NCI-H2196 treated with DMSO at 0.1 percent for 48 hours (cell line): ENCODE results near the gene NPDC1.

Source experiments
- DNase-seq: peaks from one replicate; lab custom pipeline; 2025; ENCODE audit not compliant: unreplicated experiment; lab: John Stamatoyannopoulos, UW

The NPDC1 gene, protein sequence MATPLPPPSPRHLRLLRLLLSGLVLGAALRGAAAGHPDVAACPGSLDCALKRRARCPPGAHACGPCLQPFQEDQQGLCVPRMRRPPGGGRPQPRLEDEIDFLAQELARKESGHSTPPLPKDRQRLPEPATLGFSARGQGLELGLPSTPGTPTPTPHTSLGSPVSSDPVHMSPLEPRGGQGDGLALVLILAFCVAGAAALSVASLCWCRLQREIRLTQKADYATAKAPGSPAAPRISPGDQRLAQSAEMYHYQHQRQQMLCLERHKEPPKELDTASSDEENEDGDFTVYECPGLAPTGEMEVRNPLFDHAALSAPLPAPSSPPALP

DNA sequence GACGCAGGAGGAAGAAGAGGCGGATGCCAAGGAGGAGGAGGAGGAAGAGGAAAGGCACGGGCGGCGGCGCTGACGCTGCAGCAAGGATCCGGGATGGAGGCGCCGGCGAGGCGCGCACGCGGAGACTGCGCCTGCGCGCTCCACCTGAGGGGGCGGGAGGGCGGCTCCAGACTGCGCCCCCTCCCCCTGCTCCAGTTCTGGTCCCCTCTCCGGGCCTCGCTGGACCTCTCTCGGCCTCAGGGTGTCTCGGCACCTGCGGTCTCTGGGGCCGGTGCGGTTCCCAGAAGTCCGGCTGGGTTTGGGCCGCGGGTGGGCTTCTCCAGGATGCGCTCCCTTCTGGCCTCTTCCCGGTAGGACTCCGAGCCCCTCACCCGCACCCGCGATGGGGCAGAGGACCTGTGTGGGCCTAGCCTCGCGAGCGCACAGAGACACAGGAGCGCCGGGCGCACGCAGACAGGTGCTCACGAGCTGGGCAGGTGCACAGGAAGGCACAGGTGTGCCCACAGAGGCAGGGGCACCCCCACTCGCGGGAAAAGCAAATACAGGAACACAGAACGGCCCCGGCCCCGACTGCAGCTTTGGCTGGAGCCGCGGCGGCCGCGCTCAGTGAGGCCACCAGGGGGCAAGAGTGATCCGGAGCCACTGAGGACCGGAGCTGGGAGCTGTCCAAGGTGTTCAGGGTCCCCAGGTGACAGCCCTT is at the start of gene NPDC1:
NPDC1 (minus strand) TSS at position 90 of the 700 bp plus-strand sequence. CDS start 188 bp downstream, outside the sequence.
- DNase-seq: peak; percentile 62

DNA sequence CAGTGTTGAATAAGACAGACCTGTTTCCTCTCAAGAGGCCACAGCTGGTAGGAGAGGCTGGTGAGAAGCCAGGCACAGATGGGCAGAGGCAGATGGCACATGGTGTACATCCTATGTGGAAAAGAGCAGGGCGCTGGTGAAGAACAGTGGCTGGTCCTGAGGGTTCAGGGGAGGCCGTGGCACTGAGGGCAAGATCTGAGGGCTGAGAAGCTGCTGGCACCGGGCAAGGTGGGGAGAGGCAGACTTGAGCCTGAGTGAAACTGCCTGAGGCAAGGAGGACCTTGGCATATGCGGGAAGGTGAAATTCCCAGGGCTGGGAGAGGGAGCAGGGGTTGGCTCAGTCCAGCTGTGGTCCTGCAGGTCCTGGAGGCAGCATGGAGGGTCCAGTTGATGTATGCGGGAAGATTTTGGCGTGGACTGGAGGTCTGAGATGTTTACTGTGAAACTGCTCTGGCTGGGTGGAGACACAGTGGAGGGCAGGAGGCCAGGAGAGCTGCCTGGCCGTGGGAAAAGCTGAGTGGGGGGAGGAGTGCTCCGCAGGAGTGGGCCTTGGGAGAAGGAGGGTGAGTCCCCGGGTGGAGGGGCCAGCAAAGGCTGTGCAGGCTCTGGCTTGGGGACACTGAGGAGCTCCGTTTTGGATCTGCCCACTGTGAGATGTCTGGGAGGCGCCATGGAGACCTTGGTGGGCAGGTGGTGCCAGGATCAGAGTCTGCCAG is 43.4 kb upstream of the NPDC1 start:
- no peak for DNase-seq

DNA sequence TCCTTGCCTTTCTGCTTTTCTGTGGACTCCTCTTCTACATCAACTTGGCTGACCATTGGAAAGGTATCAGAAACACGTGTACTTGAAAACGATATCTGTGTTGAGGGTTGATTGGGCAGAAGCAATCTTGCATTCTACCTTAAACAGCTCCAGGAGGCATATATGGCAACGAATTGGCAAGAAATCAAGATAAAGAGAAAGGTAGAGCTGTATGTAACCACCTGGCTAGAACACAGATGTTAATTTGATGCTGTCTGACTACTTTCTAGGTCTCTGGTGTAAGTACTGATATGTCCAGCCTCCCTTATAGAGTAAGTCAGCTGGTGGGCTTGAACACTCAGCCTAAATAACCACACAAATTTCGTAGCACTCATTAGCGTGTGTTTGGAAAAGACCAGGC is 42.1 kb upstream of the NPDC1 start:
- no peak for DNase-seq

DNA sequence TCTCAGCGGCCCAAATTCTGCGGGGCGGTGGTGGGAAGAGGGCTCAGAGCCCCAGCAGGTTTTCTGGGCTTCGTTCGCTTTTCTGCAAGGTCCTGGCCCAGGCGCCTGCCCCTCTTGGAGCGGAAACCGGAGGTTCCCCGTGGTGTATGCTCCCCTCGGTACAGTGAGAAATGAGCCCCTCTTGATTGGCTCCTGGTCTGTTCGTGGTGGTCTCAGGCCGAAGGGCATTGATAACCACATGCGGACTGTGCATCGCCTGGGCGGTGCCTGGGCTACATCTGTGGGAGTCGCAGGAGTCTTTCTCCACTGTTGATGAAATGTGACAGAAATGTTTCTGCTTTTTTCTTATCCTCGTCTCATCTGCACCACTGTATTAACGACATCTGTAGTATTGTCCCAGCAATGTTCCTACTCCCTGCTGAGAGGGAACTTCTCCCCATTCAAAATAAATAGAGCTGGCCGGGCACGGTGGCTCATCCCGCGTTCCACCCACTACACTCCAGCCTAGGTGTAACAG is 41.5 kb upstream of the NPDC1 start:
- no peak for DNase-seq

DNA sequence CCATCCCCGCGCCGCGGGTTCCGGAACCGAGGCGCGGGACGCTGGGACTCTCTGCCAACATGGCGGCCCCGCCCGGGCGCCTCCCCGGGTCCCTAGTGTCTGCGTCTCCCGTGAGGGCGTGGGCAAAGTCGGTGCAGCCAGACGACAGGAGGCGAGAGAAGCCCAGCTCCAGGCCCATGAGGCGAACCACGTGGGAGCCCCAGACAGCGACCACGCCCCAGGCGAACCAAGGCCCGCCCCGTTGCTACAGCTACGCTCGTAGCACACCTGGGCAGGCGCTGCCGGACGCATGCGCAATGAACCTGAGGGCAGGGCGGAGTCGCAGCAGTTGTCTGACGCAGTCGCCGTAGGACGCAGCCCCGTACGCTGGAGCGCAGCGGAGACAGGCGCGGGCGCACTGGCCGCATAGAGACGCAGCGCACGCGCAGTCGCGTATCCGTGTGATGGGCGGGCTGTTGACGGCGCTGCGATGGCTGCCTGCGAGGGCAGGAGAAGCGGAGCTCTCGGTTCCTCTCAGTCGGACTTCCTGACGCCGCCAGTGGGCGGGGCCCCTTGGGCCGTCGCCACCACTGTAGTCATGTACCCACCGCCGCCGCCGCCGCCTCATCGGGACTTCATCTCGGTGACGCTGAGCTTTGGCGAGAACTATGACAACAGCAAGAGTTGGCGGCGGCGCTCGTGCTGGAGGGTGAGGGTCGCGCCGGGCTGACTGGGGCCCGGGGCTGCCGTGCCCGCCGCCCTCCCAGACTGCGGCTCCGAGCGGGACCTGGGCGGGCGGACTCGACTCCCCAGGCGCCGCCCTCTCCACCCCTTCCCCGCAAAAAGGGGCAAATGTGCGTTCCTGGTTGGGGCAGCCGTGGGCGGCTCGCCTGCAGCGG is 40.8 kb upstream of the NPDC1 start, which contains the start of gene MAN1B1:
MAN1B1 (plus strand) TSS at position 455 of the 878 bp plus-strand sequence; CDS start at position 470, 15 bp downstream.
- DNase-seq: peak; percentile 98

DNA sequence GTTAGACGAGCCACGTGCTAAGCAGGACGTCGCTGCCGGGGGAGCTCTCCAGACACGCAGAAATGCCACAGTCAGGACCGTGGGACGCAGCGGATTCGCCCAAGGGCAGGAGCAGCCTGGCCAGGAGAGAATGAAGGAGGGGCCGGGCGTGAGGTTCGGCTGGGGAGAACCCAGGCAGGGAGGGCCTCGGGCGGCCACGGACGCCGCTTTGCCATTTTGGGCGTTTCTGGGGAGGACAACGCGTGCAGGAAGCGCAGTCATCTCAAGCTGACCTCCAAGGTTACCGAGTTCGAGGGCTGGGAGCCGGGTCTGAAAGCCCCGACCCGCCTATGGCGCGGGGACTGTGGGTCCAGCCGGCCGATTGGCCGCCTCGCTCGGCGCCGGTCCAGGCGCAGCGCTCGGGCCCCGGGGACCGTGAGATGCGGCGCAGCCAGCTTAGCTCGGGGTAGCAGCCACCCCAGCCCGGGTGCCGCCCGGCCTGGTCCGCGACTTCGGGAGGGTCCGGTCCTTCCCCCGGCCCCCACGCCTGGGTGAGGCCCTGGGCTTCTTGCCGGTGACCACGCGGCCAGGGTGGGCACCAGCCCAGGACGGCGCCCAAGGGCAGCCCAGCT is 40.0 kb upstream of the NPDC1 start:
- DNase-seq: no peak

DNA sequence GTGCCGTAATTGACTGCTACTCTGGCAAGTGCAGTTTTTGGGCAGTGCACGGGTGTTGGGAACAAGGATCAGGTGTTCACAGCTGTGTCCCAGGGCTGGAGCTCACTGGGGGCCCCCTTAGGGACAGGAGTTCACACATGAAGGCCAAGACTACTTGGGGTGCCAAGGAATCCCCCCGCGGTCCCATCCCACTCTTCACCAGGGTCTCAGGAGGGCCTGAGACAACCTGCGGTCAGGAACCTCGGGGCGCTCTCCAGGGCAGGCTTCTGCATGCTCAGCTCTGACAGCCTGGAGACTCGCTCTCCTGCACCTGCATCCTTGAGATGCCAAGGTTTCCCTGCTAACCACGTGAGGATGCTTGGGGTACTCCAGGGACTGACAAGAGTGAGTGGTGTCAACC is 38.5 kb upstream of the NPDC1 start:
- no peak for DNase-seq

DNA sequence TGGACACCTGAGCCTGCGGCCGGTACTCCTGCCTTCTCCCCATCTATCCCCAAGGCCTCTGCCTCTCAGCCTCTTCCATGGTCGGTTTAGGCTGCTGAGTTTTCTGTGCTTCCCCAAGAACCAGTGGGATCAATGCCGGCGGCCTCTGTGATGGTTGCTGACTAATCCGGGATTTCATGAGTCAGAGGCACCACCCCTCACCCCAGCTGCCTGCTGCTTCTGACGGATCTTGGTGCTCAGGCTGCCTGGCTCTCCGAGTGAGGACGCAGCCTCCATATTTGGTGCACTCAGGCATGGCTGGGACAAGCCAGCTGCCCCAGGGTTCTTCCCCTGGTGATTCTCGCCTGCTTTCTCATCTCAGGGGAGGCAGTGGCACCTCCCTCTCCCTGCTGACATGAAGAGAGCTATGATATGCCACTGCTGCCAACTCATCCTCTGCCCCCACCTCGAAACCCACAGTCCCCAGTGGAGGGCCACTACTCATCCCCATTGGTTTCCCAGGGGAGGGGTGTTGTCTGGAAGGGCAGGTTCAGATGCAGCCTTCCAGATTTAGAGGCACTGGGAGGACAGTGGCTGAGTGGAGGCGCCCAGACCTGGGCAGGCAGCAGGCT is 37.5 kb upstream of the NPDC1 start:
- DNase-seq: no peak

DNA sequence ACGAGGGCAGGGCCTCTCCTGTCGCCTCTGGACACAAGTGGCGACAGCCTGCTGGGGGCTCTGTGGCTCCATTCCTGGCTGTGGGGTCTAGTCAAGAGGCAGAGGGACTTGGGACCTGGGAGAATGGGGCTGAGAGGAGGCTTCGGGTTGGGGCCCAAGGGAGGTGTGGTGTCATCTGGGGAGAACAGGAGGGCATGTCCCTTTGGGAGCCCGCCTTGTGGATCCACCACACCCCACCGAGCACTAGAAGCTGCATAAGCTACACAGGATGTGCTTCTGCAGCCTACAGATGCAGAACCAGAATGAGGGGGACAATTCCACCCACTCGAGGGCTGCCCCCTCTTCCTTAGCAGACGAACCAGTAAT is 36.9 kb upstream of the NPDC1 start:
- DNase-seq: no peak

DNA sequence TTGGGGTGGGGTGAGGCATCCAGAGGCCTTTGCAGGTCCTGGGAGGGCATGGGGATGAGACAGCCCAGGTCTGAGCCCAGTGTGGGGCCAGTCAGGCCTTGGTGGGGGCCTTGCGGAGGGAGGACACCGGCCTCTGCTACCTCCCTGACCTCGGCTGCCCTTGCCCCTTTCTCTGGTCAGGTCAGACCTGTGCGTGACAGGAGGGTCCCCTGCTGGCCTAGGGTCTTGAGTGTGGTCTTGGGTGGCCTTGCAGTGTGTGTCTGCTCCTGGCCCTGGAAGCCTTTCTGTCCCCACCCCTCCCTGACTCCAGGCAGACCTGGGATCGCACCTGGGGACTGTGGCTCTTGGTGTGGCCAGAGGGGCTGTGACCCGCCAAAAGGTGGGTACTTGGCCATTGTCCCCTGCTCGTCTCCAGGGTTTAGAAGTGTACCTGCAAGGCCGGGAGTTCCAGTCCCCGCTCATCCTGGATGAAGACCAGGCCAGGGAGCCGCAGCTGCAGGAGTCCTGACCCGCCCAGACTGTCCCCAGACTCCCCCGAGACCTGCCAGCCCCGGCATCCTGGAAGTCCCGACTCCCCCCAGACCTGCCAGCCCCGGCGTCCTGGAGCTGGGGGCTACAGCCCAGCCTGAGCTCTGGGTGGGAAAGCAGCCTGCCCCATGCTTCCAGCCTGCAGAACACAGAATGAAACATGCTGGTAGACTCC is 36.4 kb upstream of the NPDC1 start:
- no peak for DNase-seq

DNA sequence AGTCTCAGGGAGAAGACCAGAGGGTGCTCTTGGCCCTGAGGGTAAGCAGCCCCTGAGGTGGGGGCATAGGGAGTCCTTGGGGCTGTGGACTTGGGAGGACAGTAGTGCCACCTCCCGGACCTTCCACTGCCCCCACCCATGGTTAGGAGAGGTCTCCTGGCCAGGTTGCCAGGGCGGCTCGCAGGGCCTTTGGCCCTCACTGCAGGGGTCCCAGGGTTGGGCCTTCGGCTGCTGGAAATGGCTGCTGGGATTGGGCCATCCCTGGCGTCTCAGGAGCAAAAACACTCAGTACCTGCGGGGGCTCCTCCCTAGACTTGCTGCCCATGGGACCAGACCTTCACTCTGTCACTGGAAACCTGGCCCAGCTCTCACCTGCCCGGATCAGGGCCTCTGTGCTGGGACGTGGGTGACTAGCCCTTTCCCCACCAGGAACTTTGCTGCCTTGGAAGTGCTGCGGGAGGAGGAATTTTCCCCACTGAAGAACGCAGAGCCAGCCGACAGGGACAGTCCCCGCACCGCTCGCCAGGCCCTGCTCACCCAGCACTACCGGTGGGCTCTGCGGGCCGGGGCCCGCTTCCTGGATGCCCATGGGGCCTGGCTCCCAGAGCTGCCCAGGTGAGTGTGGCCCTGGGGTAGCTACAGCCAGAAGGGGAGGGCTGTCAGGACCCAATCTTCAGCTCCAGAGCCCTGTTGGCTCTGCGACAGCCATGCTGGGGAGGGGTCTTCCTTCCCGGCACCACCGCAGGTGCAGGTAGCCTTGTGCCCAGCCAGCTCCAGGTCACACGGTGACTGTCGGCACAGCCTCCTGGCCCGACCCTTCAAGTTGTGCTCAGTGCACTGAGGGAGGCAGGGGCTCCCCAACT is 34.5 kb upstream of the NPDC1 start:
- no peak for DNase-seq

DNA sequence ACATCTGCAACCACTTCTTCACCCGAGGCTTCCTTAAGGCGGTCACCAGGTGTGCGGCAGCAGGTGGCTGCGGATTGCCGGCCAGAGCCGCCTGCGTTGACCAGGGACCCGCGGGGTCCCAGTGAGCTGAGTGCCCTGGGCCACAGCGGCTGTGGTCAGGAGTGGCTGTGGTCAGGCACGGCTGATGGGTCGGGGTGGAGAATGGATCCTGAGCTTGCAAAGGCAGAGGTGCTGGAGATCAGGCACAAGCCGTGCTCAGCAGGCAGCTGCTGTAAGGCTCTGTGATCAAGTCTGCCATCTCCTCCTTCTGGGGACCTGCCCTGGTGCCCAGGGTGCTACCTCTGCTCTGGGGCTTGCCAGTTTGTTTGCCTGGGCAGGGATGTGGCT is 33.4 kb upstream of the NPDC1 start:
- no peak for DNase-seq

DNA sequence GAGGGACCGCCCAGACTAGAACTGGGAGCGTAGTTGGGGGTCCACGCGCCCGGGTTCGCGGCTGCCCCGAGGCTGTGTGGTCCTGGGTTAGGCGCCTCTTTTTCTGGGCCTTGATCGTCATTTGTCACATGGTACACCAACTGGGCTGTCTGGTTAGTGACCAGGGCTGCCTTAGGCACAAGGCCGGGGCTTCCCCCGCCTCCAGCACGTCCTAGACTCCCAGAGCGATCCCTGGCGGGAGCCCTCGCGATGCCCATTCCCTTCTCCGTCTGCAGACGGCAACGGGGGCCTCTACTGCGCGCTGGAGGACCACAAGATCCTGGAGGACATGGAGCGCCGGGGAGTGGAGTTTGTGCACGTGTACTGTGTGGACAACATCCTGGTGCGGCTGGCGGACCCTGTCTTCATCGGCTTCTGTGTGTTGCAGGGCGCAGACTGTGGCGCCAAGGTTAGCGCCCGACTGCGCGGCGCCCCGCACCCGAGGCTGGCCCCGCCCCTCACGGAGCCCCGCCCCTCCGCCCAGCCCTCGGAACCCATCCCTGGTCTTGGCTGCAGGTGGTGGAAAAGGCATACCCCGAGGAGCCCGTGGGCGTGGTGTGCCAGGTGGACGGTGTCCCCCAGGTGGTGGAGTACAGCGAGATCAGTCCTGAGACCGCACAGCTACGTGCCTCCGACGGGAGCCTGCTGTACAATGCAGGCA is 32.9 kb upstream of the NPDC1 start:
- no peak for DNase-seq

DNA sequence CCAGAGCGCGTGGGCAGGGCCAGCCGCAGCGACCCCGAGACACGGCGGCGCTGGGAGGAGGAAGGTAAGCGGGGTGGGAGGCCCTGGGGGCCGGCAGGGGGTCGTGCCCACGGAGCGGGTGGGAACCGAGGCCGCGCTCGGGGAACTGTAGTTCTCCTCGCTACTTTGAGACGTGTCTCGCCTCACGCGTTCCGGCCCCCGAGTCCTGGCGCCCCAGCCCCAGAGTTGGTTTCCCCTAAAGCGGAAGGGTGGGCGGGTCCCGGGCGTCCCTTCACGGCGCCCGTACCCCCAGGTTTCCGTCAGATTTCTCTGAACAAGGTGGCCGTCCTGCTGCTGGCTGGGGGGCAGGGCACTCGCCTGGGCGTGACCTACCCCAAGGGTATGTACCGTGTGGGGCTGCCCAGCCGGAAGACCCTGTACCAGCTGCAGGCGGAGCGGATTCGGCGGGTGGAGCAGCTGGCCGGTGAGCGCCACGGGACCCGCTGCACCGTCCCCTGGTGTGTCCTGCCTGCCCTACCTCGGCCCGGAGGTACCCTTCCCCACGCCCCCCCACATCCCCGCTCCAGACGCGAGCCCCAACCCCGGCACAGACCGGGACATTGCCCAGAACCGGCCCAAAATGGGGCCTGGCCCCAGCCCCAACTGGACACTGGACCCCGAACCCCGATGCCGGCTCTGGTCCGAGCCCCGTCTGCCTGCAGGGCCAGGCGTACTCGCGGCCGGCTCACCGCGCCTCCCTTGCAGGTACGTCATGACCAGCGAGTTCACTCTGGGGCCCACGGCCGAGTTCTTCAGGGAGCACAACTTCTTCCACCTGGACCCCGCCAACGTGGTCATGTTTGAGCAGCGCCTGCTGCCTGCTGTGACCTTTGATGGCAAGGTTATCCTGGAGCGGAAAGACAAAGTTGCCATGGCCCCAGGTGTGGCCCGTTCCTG is 32.0 kb upstream of the NPDC1 start:
- no peak for DNase-seq

DNA sequence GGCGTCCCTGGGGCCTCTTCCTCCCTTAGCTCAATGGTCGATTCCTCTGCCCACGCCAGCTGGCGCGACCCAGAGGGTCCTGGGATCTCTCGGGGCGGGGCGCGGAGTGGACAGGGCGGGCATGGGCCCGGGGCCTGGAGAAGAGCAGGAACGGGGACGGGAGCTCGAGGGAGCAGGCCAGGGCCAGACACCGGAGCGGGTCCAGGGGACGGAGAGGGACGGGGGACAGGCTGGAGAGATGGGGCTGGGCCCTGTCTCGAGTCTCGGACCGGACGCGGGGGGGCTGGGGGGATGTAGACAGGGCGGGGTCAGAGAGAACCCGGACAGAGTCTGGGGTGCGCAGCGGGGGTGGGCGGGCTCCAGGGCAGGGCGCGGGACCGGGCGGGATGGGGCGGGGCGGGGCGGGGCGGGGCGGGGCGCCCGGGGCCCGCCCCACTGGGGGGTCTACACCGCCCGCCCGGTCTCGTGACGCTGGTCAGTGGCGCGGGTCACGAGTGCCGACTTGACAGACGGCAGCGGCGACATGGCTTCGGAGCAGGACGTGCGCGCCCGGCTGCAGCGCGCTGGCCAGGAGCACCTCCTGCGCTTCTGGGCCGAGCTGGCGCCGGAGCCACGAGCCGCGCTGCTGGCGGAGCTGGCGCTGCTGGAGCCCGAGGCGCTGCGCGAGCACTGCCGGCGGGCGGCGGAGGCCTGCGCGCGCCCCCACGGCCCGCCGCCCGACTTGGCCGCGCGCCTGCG is 31.2 kb upstream of the NPDC1 start, which contains the start of gene UAP1L1:
UAP1L1 (plus strand) TSS at position 508 of the 738 bp plus-strand sequence; CDS start at position 524, 16 bp downstream.
- DNase-seq: no peak

DNA sequence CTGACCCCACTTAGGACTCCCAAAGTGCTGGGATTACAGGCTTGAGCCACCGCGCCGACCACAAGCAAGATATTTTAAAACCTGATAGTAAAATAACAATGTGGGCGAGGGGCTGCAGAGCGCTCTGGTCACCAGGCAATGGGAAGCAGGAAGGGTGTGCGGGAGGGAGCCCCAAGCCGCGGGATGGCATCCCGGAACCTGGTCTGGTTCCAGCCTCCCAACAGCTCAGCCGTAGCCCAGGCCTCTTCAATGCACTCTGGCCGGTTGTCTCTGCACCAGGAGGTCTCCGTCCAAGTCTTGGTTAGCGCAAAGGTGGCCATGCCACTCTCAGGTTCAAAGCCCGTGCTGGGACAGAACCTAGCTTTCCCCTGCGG is 30.6 kb upstream of the NPDC1 start:
- DNase-seq: no peak
